ENCODE measurements around the gene CD244. TPM values are rescaled to one million over a fixed set of nuclear protein-coding genes. Genes with fewer than 3 reads are reported as not detected.

Gene CD244
- total and polyA plus RNA-seq, 2 donors (not counting 3 experiments of a cell fraction or from before 2014, with no cell fraction given), result not detected

DNA sequence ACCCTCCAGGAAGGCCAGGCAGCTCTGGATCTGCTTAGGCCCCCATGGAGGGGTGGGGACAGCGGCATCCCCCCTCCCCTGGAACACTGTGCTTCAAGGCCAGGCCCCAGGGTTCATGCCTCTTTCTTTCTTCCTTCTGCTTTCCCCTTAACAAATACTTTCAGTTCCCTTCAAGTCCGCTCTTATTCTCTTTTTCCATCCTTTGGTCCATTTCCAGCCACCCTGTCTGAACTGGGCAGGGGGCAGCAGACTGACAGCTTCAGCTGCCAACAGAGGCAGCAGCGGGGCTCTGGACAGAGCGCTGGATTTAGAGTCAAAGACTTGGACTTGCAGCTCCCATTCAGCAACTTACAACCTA is 1.1 kb upstream of the CD244 start:
- no peaks in the 10 kb centered on the region for H3K9me3 ChIP-seq (replicated peaks; ENCODE audit: control insufficient read depth, insufficient read depth, low read length)
- no TSS peak for BruUV-seq (replicated peaks)
- H3K4me3 ChIP-seq (replicated peaks in 1 of 3; ENCODE audit: insufficient read depth in 1 of 3, low read depth in 1 of 3, low read length in 3 of 3), result no peak overlapping the region
- ChIA-PET POLR2A (no interaction called here), CTCF (no interaction called here)
- H3K27me3 ChIP-seq (ENCODE audit: control insufficient read depth in 2 of 2, insufficient read depth in 2 of 2, low read length in 2 of 2), result no peaks in the 10 kb centered on the region
- H4K20me1 ChIP-seq (replicated peaks; ENCODE audit: control insufficient read depth, extremely low read depth, insufficient read depth, low read length), result no peaks in the 10 kb centered on the region
- FAIRE-seq (no peak), DNase-seq (ENCODE audit: low read depth, low spot score) (no peak)
- intact Hi-C loops (cut with micrococcal nuclease) (no loop called here), dilution Hi-C loops (cut with MboI; ENCODE audit: extremely low pct_ligation_motif_present, low sequenced_read_pairs) (no loop called here)
- H3K4me1 ChIP-seq (ENCODE audit: control insufficient read depth, extremely low read depth, insufficient read depth, low read length), result no peaks in the 10 kb centered on the region
- H3K27ac ChIP-seq (ENCODE audit: insufficient read depth, low read depth, low read length), result no peak overlapping the region
- H3K4me2 ChIP-seq (ENCODE audit: insufficient read depth, low read length), result no peak overlapping the region
- H3K9ac ChIP-seq (replicated peaks; ENCODE audit: extremely low read depth, insufficient read depth, low read length), result no peak overlapping the region
- H2AFZ ChIP-seq (ENCODE audit: low read depth, low read length), result no peak overlapping the region
- TF ChIP-seq GATA2 (IDR thresholded peaks at IDR 0.05; ENCODE audit: insufficient read depth, insufficient read length, low read depth, low read length) (no peak), EZH2 (IDR thresholded peaks at IDR 0.05; ENCODE audit: borderline replicate concordance, low read depth, low read length, severe bottlenecking) (no peak), POLR2A (IDR thresholded peaks at IDR 0.05; ENCODE audit: low read depth, low read length) (no peak), FOS (IDR thresholded peaks at IDR 0.05; ENCODE audit: borderline replicate concordance, insufficient read depth, low read length) (no peak), JUN (IDR thresholded peaks at IDR 0.05; ENCODE audit: borderline replicate concordance, insufficient read depth, insufficient read length, low read depth) (no peak)
- TF ChIP-seq, protein P1, sequence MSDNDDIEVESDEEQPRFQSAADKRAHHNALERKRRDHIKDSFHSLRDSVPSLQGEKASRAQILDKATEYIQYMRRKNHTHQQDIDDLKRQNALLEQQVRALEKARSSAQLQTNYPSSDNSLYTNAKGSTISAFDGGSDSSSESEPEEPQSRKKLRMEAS (IDR thresholded peaks at IDR 0.05; ENCODE audit: insufficient read depth, insufficient read length), result no peak
- no peaks in the 10 kb centered on the region for H3K9me1 ChIP-seq (replicated peaks; ENCODE audit: control insufficient read depth, extremely low read depth, insufficient read depth, low read length)
- no peaks in the 10 kb centered on the region for H3K36me3 ChIP-seq (ENCODE audit: control insufficient read depth in 2 of 2, extremely low read depth in 1 of 2, insufficient read depth in 2 of 2, low read length in 2 of 2)
- H3K79me2 ChIP-seq (ENCODE audit: control insufficient read depth, insufficient read depth, low read length), result no peaks in the 10 kb centered on the region

DNA sequence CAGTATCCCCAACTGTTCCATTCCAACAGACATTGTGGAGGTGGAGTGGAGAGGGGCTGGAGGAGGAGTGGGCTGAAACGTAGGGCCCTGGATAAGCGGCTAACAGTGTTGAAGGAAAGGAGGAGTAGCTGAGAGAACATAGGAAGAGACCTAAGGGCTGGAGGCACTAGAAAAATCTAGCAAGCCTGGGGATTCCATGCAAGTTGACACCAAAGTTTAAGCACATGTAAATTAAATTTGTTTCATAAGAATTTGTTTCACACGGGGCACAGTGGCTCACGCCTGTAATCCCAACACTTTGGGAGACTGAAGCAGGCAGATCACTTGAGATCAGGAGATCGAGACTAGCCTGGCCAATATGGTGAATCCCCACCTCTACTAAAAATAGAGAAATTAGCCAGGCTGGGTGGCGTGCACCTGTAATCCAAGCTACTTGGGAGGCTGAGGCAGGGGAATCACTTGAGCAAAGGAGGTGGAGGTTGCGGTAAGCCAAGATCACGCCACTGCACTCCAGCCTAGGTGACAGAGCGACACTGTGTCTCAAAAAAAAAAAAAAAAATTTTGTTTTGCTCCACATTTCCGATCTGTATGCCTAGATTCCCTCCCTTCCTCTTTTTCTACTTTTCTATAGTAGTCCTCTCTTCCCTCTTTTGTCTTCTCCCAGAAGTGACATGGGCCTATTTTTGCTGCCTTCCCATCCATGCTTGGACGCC is 530 bp upstream of the CD244 start:
- Histone ChIP-seq H3K79me2 (ENCODE audit: control insufficient read depth, insufficient read depth, low read length) (no peaks in the 10 kb centered on the region), H3K4me2 (ENCODE audit: insufficient read depth, low read length) (no peak overlapping the region), H3K9me1 (replicated peaks; ENCODE audit: control insufficient read depth, extremely low read depth, insufficient read depth, low read length) (no peaks in the 10 kb centered on the region), H4K20me1 (replicated peaks; ENCODE audit: control insufficient read depth, extremely low read depth, insufficient read depth, low read length) (no peaks in the 10 kb centered on the region), H3K9ac (replicated peaks; ENCODE audit: extremely low read depth, insufficient read depth, low read length) (no peak overlapping the region), H3K27me3 (ENCODE audit: control insufficient read depth in 2 of 2, insufficient read depth in 2 of 2, low read length in 2 of 2) (no peaks in the 10 kb centered on the region), H3K4me1 (ENCODE audit: control insufficient read depth, extremely low read depth, insufficient read depth, low read length) (no peaks in the 10 kb centered on the region), H3K9me3 (replicated peaks; ENCODE audit: control insufficient read depth, insufficient read depth, low read length) (no peaks in the 10 kb centered on the region), H2AFZ (ENCODE audit: low read depth, low read length) (no peak overlapping the region), H3K36me3 (ENCODE audit: control insufficient read depth in 2 of 2, extremely low read depth in 1 of 2, insufficient read depth in 2 of 2, low read length in 2 of 2) (no peaks in the 10 kb centered on the region), H3K27ac (ENCODE audit: insufficient read depth, low read depth, low read length) (no peak overlapping the region), H3K4me3 (replicated peaks in 1 of 3; ENCODE audit: insufficient read depth in 1 of 3, low read depth in 1 of 3, low read length in 3 of 3) (no peak overlapping the region)
- no peak for FAIRE-seq
- dilution Hi-C loops (cut with MboI; ENCODE audit: extremely low pct_ligation_motif_present, low sequenced_read_pairs) (no loop called here), intact Hi-C loops (cut with micrococcal nuclease) (no loop called here)
- ChIA-PET CTCF (no interaction called here), POLR2A (no interaction called here)
- TF ChIP-seq, protein P1 (IDR thresholded peaks at IDR 0.05; ENCODE audit: insufficient read depth, insufficient read length), result no peak
- TF ChIP-seq POLR2A (IDR thresholded peaks at IDR 0.05; ENCODE audit: low read depth, low read length) (no peak), EZH2 (IDR thresholded peaks at IDR 0.05; ENCODE audit: borderline replicate concordance, low read depth, low read length, severe bottlenecking) (no peak), CTCF (IDR thresholded peaks at IDR 0.05; ENCODE audit: extremely low read depth in 1 of 2, insufficient read depth in 1 of 2, low read depth in 1 of 2, low read length in 2 of 2) (no peak), POLR2AphosphoS5 (IDR thresholded peaks at IDR 0.05; ENCODE audit: insufficient read depth, low read depth, low read length) (no peak), FOS (IDR thresholded peaks at IDR 0.05; ENCODE audit: borderline replicate concordance, insufficient read depth, low read length) (no peak), MYC (IDR thresholded peaks at IDR 0.05; ENCODE audit: low read depth, low read length) (no peak), GATA2 (IDR thresholded peaks at IDR 0.05; ENCODE audit: insufficient read depth, insufficient read length, low read depth, low read length) (no peak), JUN (IDR thresholded peaks at IDR 0.05; ENCODE audit: borderline replicate concordance, insufficient read depth, insufficient read length, low read depth) (no peak)
- BruUV-seq (replicated peaks), result no TSS peak
- no peak for DNase-seq (ENCODE audit: low read depth, low spot score)

Data from endothelial cell of umbilical vein (primary cell).